Gastroesophageal sphincter (tissue), 4 donors: Measurements from ENCODE around the gene GNAI3. TPM values are rescaled to one million over a fixed set of nuclear protein-coding genes. Genes with fewer than 3 reads are reported as not detected.
A peak's percentile ranks its signal among the peaks of the same experiment; 100 is the strongest.

Experiments used
- ATAC-seq: fragments of 150-250 bp; one replicate; pipeline ENCODE4 v1.9.1; 2016; ENCODE audit warnings: mild to moderate bottlenecking, moderate library complexity
- H3K27ac ChIP-seq, 4 donors: fragments of 200-600 bp; sonication (generic) in 3 of 4; 1 replicate in 3 of 4; 2 replicates in 1 of 4; pipeline ENCODE4 v1.5.1; 2016 to 2019
- H3K27me3 ChIP-seq: fragments of 200-600 bp; sonication (generic); one replicate; pipeline ENCODE4 v1.5.1; 2019
- H3K36me3 ChIP-seq, 2 donors: fragments of 200-600 bp; sonication (generic); one replicate each; pipeline ENCODE4 v1.5.1; 2019; ENCODE audit warnings: control low read depth in 1 of 2
- H3K4me1 ChIP-seq, 3 donors: fragments of 200-600 bp; sonication (generic); 1 replicate in 2 of 3; 2 replicates in 1 of 3; pipeline ENCODE4 v1.5.1; 2016 to 2019; ENCODE audit warnings: control low read depth in 2 of 3
- H3K4me3 ChIP-seq, 2 donors: fragments of 200-600 bp; sonication (generic); one replicate each; pipeline ENCODE4 v1.5.1; 2019; ENCODE audit warnings: mild to moderate bottlenecking in 1 of 2, moderate library complexity in 1 of 2
- H3K9me3 ChIP-seq, 3 donors: fragments of 200-600 bp; sonication (generic); one replicate each; pipeline ENCODE4 v1.5.1; 2017 to 2019; ENCODE audit warnings: control low read depth in 2 of 3
- CTCF ChIP-seq, 4 experiments: fragments of 200-600 bp in 2 of 4; fragments of 450-650 bp in 2 of 4; sonication (generic) in 1 of 4; IDR thresholded peaks; one replicate each; pipeline ENCODE4 v1.5.1; 2017 to 2019; ENCODE audit warnings: antibody characterized with exemption in 4 of 4, mild to moderate bottlenecking in 2 of 4, moderate library complexity in 2 of 4
- EP300 ChIP-seq: sonication (generic); formaldehyde crosslinking; IDR thresholded peaks from one replicate; pipeline ENCODE4 v1.6.1; 2017; ENCODE audit warnings: antibody characterized with exemption, mild to moderate bottlenecking
- POLR2A ChIP-seq, 2 donors: fragments of 450-650 bp; IDR thresholded peaks; one replicate each; pipeline ENCODE4 v1.6.1; 2017; ENCODE audit warnings: antibody characterized with exemption in 2 of 2, mild to moderate bottlenecking in 2 of 2, moderate library complexity in 1 of 2
- POLR2AphosphoS5 ChIP-seq: sonication (generic); formaldehyde crosslinking; IDR thresholded peaks from one replicate; pipeline ENCODE4 v1.6.1; 2017; ENCODE audit warnings: antibody characterized with exemption
- WGBS, 2 donors: methylation state at CpG; one replicate each; pipeline ENCODE4 v1.1.5; 2018; ENCODE audit warnings: low coverage in 1 of 2; 5-methylcytosine and 5-hydroxymethylcytosine counted together
- total RNA-seq, 4 donors: library from RNA; depleted of rRNA; stranded (reverse); fragments of >200 nt; gene quantifications; one replicate each; pipeline ENCODE4 v1.1.0, GENCODE V29; 2016

Gene GNAI3
- total RNA-seq, 4 donors from 2014 or later, result 6.6 to 9.4 (median 8.0) TPM

- Histone ChIP-seq H3K9me3 (no peaks in the 10 kb centered on the region), H3K27ac (no peak overlapping the region), H3K36me3 (no peaks in the 10 kb centered on the region), H3K27me3 (no peaks in the 10 kb centered on the region), H3K4me1 (peaks cover 5 to 15% (median 5%) of the 10 kb centered on the region in 3 donors), H3K4me3 (no peak overlapping the region)
- TF ChIP-seq EP300, result no peak
- TF ChIP-seq POLR2A (IDR thresholded peaks at IDR 0.05), result no peak
- no peak for TF ChIP-seq CTCF (IDR thresholded peaks at IDR 0.05)
- TF ChIP-seq POLR2AphosphoS5, result no peak
- ATAC-seq, result no peak
- 78% methylated on average over 5 of the region's 10 CpGs; no CpG with 5 or more reads in 1 of the 2 donors for WGBS, 2 donors
Observed at GRCh38 chr1:109542657-109543056, 5.8 kb upstream of the GNAI3 start.

- H3K4me3 ChIP-seq, result no peak overlapping the region
- H3K27ac ChIP-seq, result no peak overlapping the region
- WGBS, 2 donors, result 80 to 89% methylated on average over 2 to 8 of the region's 24 CpGs
- H3K27me3 ChIP-seq, result no peaks in the 10 kb centered on the region
- H3K9me3 ChIP-seq, result no peaks in the 10 kb centered on the region
- peaks cover 5 to 17% (median 5%) of the 10 kb centered on the region in 3 donors for H3K4me1 ChIP-seq
- no peak for ATAC-seq
- no peaks in the 10 kb centered on the region for H3K36me3 ChIP-seq
- no peak for TF ChIP-seq CTCF (IDR thresholded peaks at IDR 0.05)
- no peak for TF ChIP-seq POLR2A (IDR thresholded peaks at IDR 0.05)
- TF ChIP-seq EP300, result no peak
- no peak for TF ChIP-seq POLR2AphosphoS5
Observed at GRCh38 chr1:109543283-109543987, 5.0 kb upstream of the GNAI3 start.

- no peak for ATAC-seq
Observed at GRCh38 chr1:109543988-109544735, 4.3 kb upstream of the GNAI3 start.

GRCh38 chr1:109546311-109547109 is 1.9 kb upstream of the GNAI3 start:
- peak; percentile 71 for ATAC-seq
- H3K27ac ChIP-seq, result peak overlapping the region; percentile 62 to 97 (median 96)
- no peaks in the 10 kb centered on the region for H3K36me3 ChIP-seq
- H3K27me3 ChIP-seq, result no peaks in the 10 kb centered on the region
- 35 to 41% methylated on average over 5 of the region's 5 CpGs for WGBS, 2 donors
- H3K9me3 ChIP-seq, result no peaks in the 10 kb centered on the region
- TF ChIP-seq EP300 (no peak), POLR2A (IDR thresholded peaks at IDR 0.05) (no peak), POLR2AphosphoS5 (no peak), CTCF (IDR thresholded peaks at IDR 0.05) (peak in 3 of 4 experiments; percentile 91 to 94 (median 92))
- H3K4me1 ChIP-seq, result peaks cover 5 to 44% (median 12%) of the 10 kb centered on the region in 3 donors
- H3K4me3 ChIP-seq, result peak overlapping the region in 1 of 2 donors; percentile 14

More at GRCh38 chr1:109543988-109544735, 4.3 kb upstream of the GNAI3 start:
- Histone ChIP-seq H3K4me3 (no peak overlapping the region), H3K27ac (no peak overlapping the region), H3K9me3 (no peaks in the 10 kb centered on the region), H3K4me1 (peaks cover 5 to 21% (median 5%) of the 10 kb centered on the region in 3 donors), H3K27me3 (no peaks in the 10 kb centered on the region), H3K36me3 (no peaks in the 10 kb centered on the region)
- TF ChIP-seq EP300, result no peak
- TF ChIP-seq POLR2A (IDR thresholded peaks at IDR 0.05), result no peak
- TF ChIP-seq POLR2AphosphoS5, result no peak
- TF ChIP-seq CTCF (IDR thresholded peaks at IDR 0.05), result no peak
- 35 to 37% methylated on average over 2 to 3 of the region's 14 CpGs for WGBS, 2 donors
